GM23338 (cell line): ENCODE data around the gene PEPD.

ENCODE experiments used
- CREB1 ChIP-seq: fragments of 250-450 bp; sonication (Bioruptor Pico); IDR thresholded peaks from 2 replicates; pipeline ENCODE4 v1.5.0; 2020; ENCODE audit warnings: low read depth, mild to moderate bottlenecking, moderate library complexity
- EZH2 ChIP-seq: fragments of 200-600 bp; sonication (generic); IDR thresholded peaks from one replicate; pipeline ENCODE4 v1.8.0; 2017; ENCODE audit warnings: antibody characterized with exemption, mild to moderate bottlenecking, low read depth; ENCODE audit not compliant: unreplicated experiment
- EZH2phosphoT487 ChIP-seq: fragments of 200-600 bp; sonication (generic); IDR thresholded peaks from one replicate; pipeline ENCODE4 v1.8.1; 2018; ENCODE audit warnings: antibody characterized with exemption; ENCODE audit not compliant: unreplicated experiment
- JUNB ChIP-seq: IDR thresholded peaks from one replicate; pipeline ENCODE4 v1.6.1; 2016; ENCODE audit warnings: antibody characterized with exemption; ENCODE audit not compliant: unreplicated experiment
- POLR2AphosphoS5 ChIP-seq: IDR thresholded peaks from 2 replicates; pipeline ENCODE4 v1.6.1; 2016; ENCODE audit warnings: antibody characterized with exemption, low read depth
- STAT1 ChIP-seq: IDR thresholded peaks from one replicate; pipeline ENCODE4 v1.6.1; 2016; ENCODE audit warnings: antibody characterized with exemption; ENCODE audit not compliant: unreplicated experiment
- ZNF331 ChIP-seq: fragments of 250-450 bp; sonication (Bioruptor Pico); IDR thresholded peaks from 2 replicates; pipeline ENCODE4 v1.5.0; 2020; ENCODE audit warnings: low read depth, mild to moderate bottlenecking, moderate library complexity
- TF ChIP-seq, protein P1 (sequence below): IDR thresholded peaks from one replicate; pipeline ENCODE4 v1.6.1; 2018; ENCODE audit warnings: antibody characterized with exemption; ENCODE audit not compliant: unreplicated experiment
- TF ChIP-seq, protein P2 (sequence below), 2 experiments: fragments of 200-600 bp in 1 of 2; sonication (generic) in 1 of 2; conservative IDR thresholded peaks; 2 replicates each; pipeline versions ENCODE4 v1.5.1 to v1.6.1; 2016 to 2017; ENCODE audit warnings: antibody characterized with exemption in 2 of 2, low read depth in 2 of 2, mild to moderate bottlenecking in 2 of 2, moderate library complexity in 1 of 2
- TF ChIP-seq, protein P3 (sequence below): IDR thresholded peaks from 2 replicates; pipeline ENCODE4 v1.6.1; 2016; ENCODE audit warnings: antibody characterized with exemption

DNA sequence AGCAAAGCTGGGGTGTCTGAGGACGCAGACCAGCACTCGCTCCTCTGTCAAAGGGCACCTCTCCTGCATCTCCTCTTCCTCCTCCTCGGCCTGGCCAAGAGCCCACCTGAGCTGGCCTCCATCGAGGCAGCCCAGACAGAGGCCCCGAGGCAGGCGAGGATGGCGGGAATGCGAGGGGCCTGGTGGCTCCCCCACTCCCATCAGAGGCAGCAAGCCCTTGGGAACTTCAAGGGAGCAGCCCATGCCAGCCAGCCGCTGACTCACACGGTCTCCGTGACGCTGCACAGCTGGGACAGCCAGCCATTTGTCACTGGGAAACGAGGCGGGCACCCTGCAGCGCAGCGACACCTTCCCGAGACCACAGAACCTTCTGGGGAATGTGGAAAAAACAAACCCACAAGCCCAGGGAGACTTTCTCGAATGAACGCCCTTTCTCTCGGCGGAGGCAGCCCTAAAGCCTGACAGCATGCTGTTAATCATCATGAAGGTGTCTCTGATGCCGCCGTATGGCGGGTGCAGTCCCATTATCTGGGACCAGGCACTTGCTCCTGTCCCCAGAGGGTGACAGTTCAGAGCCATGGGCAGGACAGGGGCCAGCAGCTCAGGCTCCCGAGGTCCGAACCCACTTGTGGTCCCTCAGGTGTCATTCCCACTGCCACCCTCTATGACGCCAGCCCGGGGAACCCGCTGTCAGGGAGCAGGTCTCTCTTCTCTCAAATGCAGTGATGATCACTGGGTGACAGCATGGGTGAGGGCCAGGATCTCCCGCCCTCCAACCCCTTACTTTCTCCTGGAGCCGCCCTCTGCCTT lies 53.0 kb downstream of the PEPD start:
- no peak for TF ChIP-seq EZH2
- TF ChIP-seq POLR2AphosphoS5 = no peak
- TF ChIP-seq, protein P1, sequence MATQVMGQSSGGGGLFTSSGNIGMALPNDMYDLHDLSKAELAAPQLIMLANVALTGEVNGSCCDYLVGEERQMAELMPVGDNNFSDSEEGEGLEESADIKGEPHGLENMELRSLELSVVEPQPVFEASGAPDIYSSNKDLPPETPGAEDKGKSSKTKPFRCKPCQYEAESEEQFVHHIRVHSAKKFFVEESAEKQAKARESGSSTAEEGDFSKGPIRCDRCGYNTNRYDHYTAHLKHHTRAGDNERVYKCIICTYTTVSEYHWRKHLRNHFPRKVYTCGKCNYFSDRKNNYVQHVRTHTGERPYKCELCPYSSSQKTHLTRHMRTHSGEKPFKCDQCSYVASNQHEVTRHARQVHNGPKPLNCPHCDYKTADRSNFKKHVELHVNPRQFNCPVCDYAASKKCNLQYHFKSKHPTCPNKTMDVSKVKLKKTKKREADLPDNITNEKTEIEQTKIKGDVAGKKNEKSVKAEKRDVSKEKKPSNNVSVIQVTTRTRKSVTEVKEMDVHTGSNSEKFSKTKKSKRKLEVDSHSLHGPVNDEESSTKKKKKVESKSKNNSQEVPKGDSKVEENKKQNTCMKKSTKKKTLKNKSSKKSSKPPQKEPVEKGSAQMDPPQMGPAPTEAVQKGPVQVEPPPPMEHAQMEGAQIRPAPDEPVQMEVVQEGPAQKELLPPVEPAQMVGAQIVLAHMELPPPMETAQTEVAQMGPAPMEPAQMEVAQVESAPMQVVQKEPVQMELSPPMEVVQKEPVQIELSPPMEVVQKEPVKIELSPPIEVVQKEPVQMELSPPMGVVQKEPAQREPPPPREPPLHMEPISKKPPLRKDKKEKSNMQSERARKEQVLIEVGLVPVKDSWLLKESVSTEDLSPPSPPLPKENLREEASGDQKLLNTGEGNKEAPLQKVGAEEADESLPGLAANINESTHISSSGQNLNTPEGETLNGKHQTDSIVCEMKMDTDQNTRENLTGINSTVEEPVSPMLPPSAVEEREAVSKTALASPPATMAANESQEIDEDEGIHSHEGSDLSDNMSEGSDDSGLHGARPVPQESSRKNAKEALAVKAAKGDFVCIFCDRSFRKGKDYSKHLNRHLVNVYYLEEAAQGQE = no peak
- TF ChIP-seq, protein P2, sequence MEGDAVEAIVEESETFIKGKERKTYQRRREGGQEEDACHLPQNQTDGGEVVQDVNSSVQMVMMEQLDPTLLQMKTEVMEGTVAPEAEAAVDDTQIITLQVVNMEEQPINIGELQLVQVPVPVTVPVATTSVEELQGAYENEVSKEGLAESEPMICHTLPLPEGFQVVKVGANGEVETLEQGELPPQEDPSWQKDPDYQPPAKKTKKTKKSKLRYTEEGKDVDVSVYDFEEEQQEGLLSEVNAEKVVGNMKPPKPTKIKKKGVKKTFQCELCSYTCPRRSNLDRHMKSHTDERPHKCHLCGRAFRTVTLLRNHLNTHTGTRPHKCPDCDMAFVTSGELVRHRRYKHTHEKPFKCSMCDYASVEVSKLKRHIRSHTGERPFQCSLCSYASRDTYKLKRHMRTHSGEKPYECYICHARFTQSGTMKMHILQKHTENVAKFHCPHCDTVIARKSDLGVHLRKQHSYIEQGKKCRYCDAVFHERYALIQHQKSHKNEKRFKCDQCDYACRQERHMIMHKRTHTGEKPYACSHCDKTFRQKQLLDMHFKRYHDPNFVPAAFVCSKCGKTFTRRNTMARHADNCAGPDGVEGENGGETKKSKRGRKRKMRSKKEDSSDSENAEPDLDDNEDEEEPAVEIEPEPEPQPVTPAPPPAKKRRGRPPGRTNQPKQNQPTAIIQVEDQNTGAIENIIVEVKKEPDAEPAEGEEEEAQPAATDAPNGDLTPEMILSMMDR (conservative IDR thresholded peaks at IDR 0.05; ENCODE audit: low read depth in 2 of 2) = no peak
- TF ChIP-seq EZH2phosphoT487 = no peak
- no peak for TF ChIP-seq JUNB
- TF ChIP-seq, protein P3, sequence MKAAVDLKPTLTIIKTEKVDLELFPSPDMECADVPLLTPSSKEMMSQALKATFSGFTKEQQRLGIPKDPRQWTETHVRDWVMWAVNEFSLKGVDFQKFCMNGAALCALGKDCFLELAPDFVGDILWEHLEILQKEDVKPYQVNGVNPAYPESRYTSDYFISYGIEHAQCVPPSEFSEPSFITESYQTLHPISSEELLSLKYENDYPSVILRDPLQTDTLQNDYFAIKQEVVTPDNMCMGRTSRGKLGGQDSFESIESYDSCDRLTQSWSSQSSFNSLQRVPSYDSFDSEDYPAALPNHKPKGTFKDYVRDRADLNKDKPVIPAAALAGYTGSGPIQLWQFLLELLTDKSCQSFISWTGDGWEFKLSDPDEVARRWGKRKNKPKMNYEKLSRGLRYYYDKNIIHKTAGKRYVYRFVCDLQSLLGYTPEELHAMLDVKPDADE = no peak
- no peak for TF ChIP-seq CREB1 (CRISPR knock-in tag)
- TF ChIP-seq ZNF331 (CRISPR knock-in tag) = no peak
- no peak for TF ChIP-seq STAT1
